HG03039 (cell line): ENCODE data around the gene SP6.

Experiments
- ATAC-seq: cut with Tn5 transposase; IDR thresholded peaks from one replicate; pipeline ENCODE4 v1.9.1; 2021; ENCODE audit warnings: mild to moderate bottlenecking, moderate library complexity; ENCODE audit not compliant: unreplicated experiment

Gene SP6

GRCh38 chr17:47857551-47858455, 6.8 kb upstream of the SP6 start:
- no peak for ATAC-seq

GRCh38 chr17:47856830-47857229, 5.9 kb upstream of the SP6 start:
- ATAC-seq = no peak

GRCh38 chr17:47855737-47856136, 4.8 kb upstream of the SP6 start:
- ATAC-seq = no peak

GRCh38 chr17:47853616-47854015, 2.7 kb upstream of the SP6 start:
- no peak for ATAC-seq

- no peak for ATAC-seq
Observed at GRCh38 chr17:47852113-47852949, 1.4 kb upstream of the SP6 start.

GRCh38 chr17:47851764-47852112, 775 bp upstream of the SP6 start:
- no peak for ATAC-seq

- ATAC-seq = no peak
Observed at GRCh38 chr17:47850373-47850691, 631 bp downstream of the SP6 start.

- ATAC-seq = no peak
Observed at GRCh38 chr17:47848198-47848513, 2.8 kb downstream of the SP6 start.

- no peak for ATAC-seq
Observed at GRCh38 chr17:47847341-47848197, 3.4 kb downstream of the SP6 start.

GRCh38 chr17:47846716-47847340, 4.1 kb downstream of the SP6 start:
- no peak for ATAC-seq

- no peak for ATAC-seq
Observed at GRCh38 chr17:47845716-47846075, 5.3 kb downstream of the SP6 start.

- no peak for ATAC-seq
Observed at GRCh38 chr17:47844814-47845715, 5.9 kb downstream of the SP6 start.

- ATAC-seq = no peak
Observed at GRCh38 chr17:47844227-47844626, 6.7 kb downstream of the SP6 start.

GRCh38 chr17:47843391-47843730, 7.6 kb downstream of the SP6 start:
- no peak for ATAC-seq

GRCh38 chr17:47841488-47842291, 9.3 kb downstream of the SP6 start:
- no peak for ATAC-seq

- ATAC-seq = peak; percentile 80
Observed at GRCh38 chr17:47840742-47841487, 10.0 kb downstream of the SP6 start, which contains the start of gene SCRN2. Gene SCRN2 (minus strand): TSS chr17:47841273. CDS start chr17:47840843, 430 bp downstream.

GRCh38 chr17:47840001-47840741, 10.8 kb downstream of the SP6 start:
- no peak for ATAC-seq

- no peak for ATAC-seq
Observed at GRCh38 chr17:47839071-47839470, 11.9 kb downstream of the SP6 start.
